Neural cell (in vitro differentiated cells): ENCODE measurements around the gene CCDC107. TPM values are rescaled to one million over a fixed set of nuclear protein-coding genes. Genes with fewer than 3 reads are reported as not detected.

Experiments
- H2AFZ ChIP-seq: fragments of 200-600, 300-800 bp; sonication (generic), shearing (Covaris generic); 2 replicates; pipeline ENCODE4 v1.6.0; 2014; ENCODE audit warnings: low read depth, mild to moderate bottlenecking, antibody characterized with exemption, low read length, moderate library complexity
- H3F3A ChIP-seq: fragments of 200-600 bp; shearing (Covaris generic); 2 replicates; pipeline ENCODE4 v1.6.1; 2016; ENCODE audit warnings: mild to moderate bottlenecking, moderate library complexity, mixed read lengths, antibody characterized with exemption, low read length; ENCODE audit not compliant: insufficient read depth, poor library complexity, severe bottlenecking
- H3K27ac ChIP-seq: fragments of 200-600, 300-800 bp; sonication (generic), shearing (Covaris generic); 2 replicates; pipeline ENCODE4 v1.5.1; 2014; ENCODE audit warnings: mild to moderate bottlenecking, low read length, moderate library complexity
- H3K27me3 ChIP-seq: fragments of 300-800, 200-600 bp; sonication (generic), shearing (Covaris generic); 2 replicates; pipeline ENCODE4 v1.6.0; 2014; ENCODE audit warnings: mild to moderate bottlenecking, low read depth, low read length, moderate library complexity; ENCODE audit not compliant: insufficient read depth
- H3K36me3 ChIP-seq: fragments of 300-800, 200-600 bp; sonication (generic), shearing (Covaris generic); 2 replicates; pipeline ENCODE4 v1.5.1; 2014; ENCODE audit warnings: mild to moderate bottlenecking, antibody characterized with exemption, low read length, moderate library complexity; ENCODE audit not compliant: insufficient read depth
- H3K4me2 ChIP-seq: fragments of 300-800, 200-600 bp; sonication (generic), shearing (Covaris generic); 2 replicates; pipeline ENCODE4 v1.6.0; 2014; ENCODE audit warnings: mild to moderate bottlenecking, low read length
- H3K4me3 ChIP-seq: fragments of 300-800, 200-600 bp; sonication (generic), shearing (Covaris generic); 2 replicates; pipeline ENCODE4 v1.5.1; 2014; ENCODE audit warnings: mild to moderate bottlenecking, low read length, moderate library complexity
- H3K79me2 ChIP-seq: fragments of 200-600 bp; shearing (Covaris generic); replicated peaks from 2 replicates; pipeline ENCODE4 v1.6.0; 2014; ENCODE audit warnings: mild to moderate bottlenecking, low read length, moderate library complexity; ENCODE audit not compliant: insufficient read depth
- H3K9ac ChIP-seq: fragments of 300-800, 200-600 bp; sonication (generic), shearing (Covaris generic); 2 replicates; pipeline ENCODE4 v1.6.1; 2016; ENCODE audit warnings: mild to moderate bottlenecking, low read length, mixed read lengths
- H3K9me2 ChIP-seq: fragments of 200-600 bp; shearing (Covaris generic); 2 replicates; pipeline ENCODE4 v1.6.1; 2016; ENCODE audit warnings: mild to moderate bottlenecking, low read length, mixed read lengths; ENCODE audit not compliant: insufficient read depth
- H3K9me3 ChIP-seq: fragments of 200-600, 300-800 bp; sonication (generic), shearing (Covaris generic); 2 replicates; pipeline ENCODE4 v1.6.1; 2016; ENCODE audit warnings: mild to moderate bottlenecking, mixed run types, low read length, moderate library complexity, mixed read lengths
- H4K20me1 ChIP-seq: fragments of 200-600 bp; shearing (Covaris generic); 2 replicates; pipeline ENCODE4 v1.6.1; 2016; ENCODE audit warnings: mild to moderate bottlenecking, mixed run types; ENCODE audit not compliant: insufficient read depth
- CTCF ChIP-seq: fragments of 450-650 bp; IDR thresholded peaks from 2 replicates; pipeline ENCODE4 v1.5.1; 2014; ENCODE audit warnings: antibody characterized with exemption, mild to moderate bottlenecking, moderate library complexity; ENCODE audit not compliant: poor library complexity, severe bottlenecking
- EP300 ChIP-seq: fragments of 450-650 bp; conservative IDR thresholded peaks from 2 replicates; pipeline ENCODE4 v1.6.1; 2014; ENCODE audit warnings: antibody characterized with exemption, mild to moderate bottlenecking, moderate library complexity; ENCODE audit not compliant: poor library complexity, severe bottlenecking
- EZH2 ChIP-seq: fragments of 200-600, 300-800 bp; shearing (Covaris generic), sonication (generic); IDR thresholded peaks from 2 replicates; pipeline ENCODE4 v1.6.1; 2014; ENCODE audit warnings: antibody characterized with exemption, low read length, borderline replicate concordance, mild to moderate bottlenecking; ENCODE audit not compliant: insufficient read depth, poor library complexity, severe bottlenecking
- MXI1 ChIP-seq: fragments of 450-650 bp; conservative IDR thresholded peaks from 2 replicates; pipeline ENCODE4 v1.6.1; 2014; ENCODE audit warnings: antibody characterized with exemption, mild to moderate bottlenecking; ENCODE audit not compliant: poor library complexity, severe bottlenecking
- POLR2AphosphoS5 ChIP-seq: IDR thresholded peaks from 2 replicates; pipeline ENCODE4 v1.6.1; 2012
- RAD21 ChIP-seq: fragments of 450-650 bp; conservative IDR thresholded peaks from 2 replicates; pipeline ENCODE4 v1.6.1; 2014; ENCODE audit warnings: antibody characterized with exemption, mild to moderate bottlenecking, moderate library complexity
- REST ChIP-seq: IDR thresholded peaks from 2 replicates; pipeline ENCODE4 v1.6.1; 2012; ENCODE audit warnings: borderline replicate concordance
- SMC3 ChIP-seq: fragments of 450-650 bp; conservative IDR thresholded peaks from 2 replicates; pipeline ENCODE4 v1.6.1; 2014; ENCODE audit warnings: antibody characterized with exemption, mild to moderate bottlenecking, moderate library complexity; ENCODE audit not compliant: poor library complexity
- TAF1 ChIP-seq: IDR thresholded peaks from 2 replicates; pipeline ENCODE4 v1.6.1; 2012; ENCODE audit warnings: low read depth
- polyA plus RNA-seq: library from polyadenylated mRNA; depleted of rRNA; stranded (reverse); fragments of >200 nt; gene quantifications from 2 replicates; pipeline ENCODE4 v1.2.3, GENCODE V29; 2014

Gene CCDC107
- polyA plus RNA-seq, 1 donor from 2014 or later = 41.4 TPM

- Histone ChIP-seq H3K9me3 (no peaks in the 10 kb centered on the region), H3F3A (no peaks in the 10 kb centered on the region), H3K4me2 (no peak overlapping the region), H3K9me2 (no peaks in the 10 kb centered on the region), H4K20me1 (no peaks in the 10 kb centered on the region), H2AFZ (no peak overlapping the region), H3K79me2 (no peaks in the 10 kb centered on the region), H3K27ac (no peak overlapping the region), H3K9ac (no peak overlapping the region), H3K36me3 (no peaks in the 10 kb centered on the region), H3K4me3 (no peak overlapping the region), H3K27me3 (no peaks in the 10 kb centered on the region)
- TF ChIP-seq TAF1 (no peak), REST (no peak), EP300 (no peak), EZH2 (no peak), RAD21 (no peak), POLR2AphosphoS5 (no peak), MXI1 (no peak), CTCF (no peak), SMC3 (no peak)
These were observed 11.4 kb downstream of the CCDC107 start for GRCh38 chr9:35669331-35670145.

GRCh38 chr9:35673132-35674024 is 15.3 kb downstream of the CCDC107 start, which contains the start of gene CA9:
Gene CA9 (plus strand): TSS chr9:35673928. CDS start chr9:35673960, 32 bp downstream.
- TF ChIP-seq TAF1 (no peak), MXI1 (no peak)
- Histone ChIP-seq H3K9ac (no peak within 1 kb of the TSS), H3K9me3 (no peaks in the 10 kb centered on the region), H3K9me2 (no peaks in the 10 kb centered on the region), H2AFZ (no peak within 1 kb of the TSS), H3K27ac (no peak within 1 kb of the TSS), H4K20me1 (no peaks in the 10 kb centered on the region), H3K27me3 (no peaks in the 10 kb centered on the region), H3F3A (no peaks in the 10 kb centered on the region), H3K36me3 (no peaks in the 10 kb centered on the region), H3K4me3 (no peak within 1 kb of the TSS), H3K79me2 (no peaks in the 10 kb centered on the region), H3K4me2 (no peak within 1 kb of the TSS)
